MCF 10A (cell line): ENCODE measurements around the gene ARL15. TPM values are rescaled to one million over a fixed set of nuclear protein-coding genes. Genes with fewer than 3 reads are reported as not detected.

Source experiments
- BruUV-seq: library from RNA; stranded (reverse); fragments of 400-500 nt; replicated peaks from 2 replicates; lab custom pipeline; 2021; lab: Mats Ljungman, UMichigan
- CTCF ChIA-PET: fragments of 300-600 bp; sonication (Branson Sonifier 250); formaldehyde crosslinking; extraction: SDS; loops from one replicate; lab custom pipeline; 2021; ENCODE audit warnings: antibody characterized with exemption, inconsistent platforms; lab: Yijun Ruan, JAX
- POLR2A ChIA-PET: fragments of 300-600, 350-650 bp; sonication (Branson Sonifier 250); formaldehyde crosslinking; extraction: SDS; loops from one replicate; lab custom pipeline; 2020; ENCODE audit warnings: antibody characterized with exemption, inconsistent platforms; lab: Yijun Ruan, JAX
- DNase-seq: peaks from one replicate; pipeline ENCODE4 v3.0.0-alpha.2; 2018; ENCODE audit not compliant: unreplicated experiment
- H3K27ac Mint-ChIP-seq: one replicate; pipeline ENCODE4 v1.8.0; 2022; ENCODE audit warnings: mild to moderate bottlenecking, low read depth, mixed read lengths; ENCODE audit not compliant: unreplicated experiment
- H3K27me3 Mint-ChIP-seq: one replicate; pipeline ENCODE4 v1.8.0; 2022; ENCODE audit warnings: mixed read lengths; ENCODE audit not compliant: insufficient read depth, unreplicated experiment
- H3K36me3 Mint-ChIP-seq: one replicate; pipeline ENCODE4 v1.8.0; 2022; ENCODE audit warnings: mild to moderate bottlenecking, moderate library complexity, mixed read lengths; ENCODE audit not compliant: insufficient read depth, unreplicated experiment
- H3K4me1 Mint-ChIP-seq: one replicate; pipeline ENCODE4 v1.8.0; 2022; ENCODE audit warnings: mixed read lengths; ENCODE audit not compliant: insufficient read depth, unreplicated experiment
- H3K4me3 Mint-ChIP-seq: one replicate; pipeline ENCODE4 v1.8.0; 2022; ENCODE audit warnings: mild to moderate bottlenecking, moderate library complexity, mixed read lengths; ENCODE audit not compliant: unreplicated experiment
- H3K9me3 Mint-ChIP-seq: one replicate; pipeline ENCODE4 v1.8.0; 2022; ENCODE audit warnings: mixed read lengths; ENCODE audit not compliant: unreplicated experiment
- CTCF ChIP-seq: fragments of 200-600 bp; IDR thresholded peaks from one replicate; pipeline ENCODE4 v1.8.0; 2022; ENCODE audit warnings: antibody characterized with exemption, mild to moderate bottlenecking; ENCODE audit not compliant: unreplicated experiment
- intact Hi-C: fragments of 100-400 bp; cut with micrococcal nuclease; formaldehyde crosslinking; loops from 2 replicates; pipeline ENCODE4 v1.14.1; 2022
- total RNA-seq: library from RNA; stranded (reverse); gene quantifications from 2 replicates; pipeline ENCODE4 v1.2.3, GENCODE V29; 2022

Gene ARL15
- total RNA-seq, 1 experiment from 2014 or later, result 11.3 TPM

DNA sequence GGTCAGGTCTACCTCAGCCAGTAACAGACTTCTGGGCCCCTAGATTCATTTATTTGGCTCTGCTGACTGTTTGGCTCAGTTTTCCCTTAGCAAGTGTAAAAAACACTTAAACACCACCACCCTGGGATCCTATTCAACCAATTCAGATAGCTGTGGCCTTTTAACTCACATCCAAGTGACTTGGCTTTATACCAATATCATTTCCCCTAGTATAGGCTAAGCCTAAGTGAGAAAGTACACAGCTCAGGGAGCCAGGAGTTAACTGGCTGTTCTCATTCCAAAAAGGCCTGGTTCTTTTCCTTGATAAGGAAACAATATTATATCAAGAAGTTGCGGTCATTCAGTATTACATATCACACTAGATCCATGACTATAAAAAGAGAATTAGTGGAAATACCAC is 163.5 kb downstream of the ARL15 start:
- Mint-ChIP-seq H3K27me3 (no peaks in the 10 kb centered on the region), H3K4me3 (no peak overlapping the region), H3K9me3 (no peaks in the 10 kb centered on the region), H3K27ac (no peak overlapping the region), H3K4me1 (no peaks in the 10 kb centered on the region), H3K36me3 (no peaks in the 10 kb centered on the region)
- DNase-seq, result no peak
- ChIA-PET CTCF (interaction anchor here (0.7 kb wide), 1 partner anchor 12 kb away, joined by 3 read pairs; no protein-coding TSS in a partner anchor), POLR2A (no interaction called here)
- no TSS peak for BruUV-seq
- no peak for TF ChIP-seq CTCF
- intact Hi-C loops, result no loop called here

DNA sequence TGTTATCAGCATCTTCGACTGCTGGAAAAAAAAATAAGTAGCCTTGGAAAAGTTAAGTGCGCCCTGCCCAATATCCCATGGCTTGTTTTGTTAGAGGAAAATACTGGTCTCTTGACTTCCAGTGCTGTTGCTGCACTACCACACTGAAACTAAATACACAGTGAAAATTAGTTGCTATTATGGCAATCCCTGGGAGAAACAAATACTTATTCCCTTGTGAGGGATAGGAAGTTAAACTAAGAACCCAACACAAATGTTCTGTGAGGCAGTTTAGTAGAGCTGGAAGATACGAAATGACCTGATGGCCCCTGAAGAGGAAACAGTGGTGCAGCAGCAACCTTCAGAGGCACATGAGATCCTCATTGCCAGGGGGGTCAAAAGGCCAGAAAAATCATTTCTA is 164.0 kb downstream of the ARL15 start:
- ChIA-PET POLR2A (no interaction called here), CTCF (no interaction called here)
- BruUV-seq, result no TSS peak
- TF ChIP-seq CTCF, result no peak
- H3K27ac Mint-ChIP-seq, result no peak overlapping the region
- H3K4me1 Mint-ChIP-seq, result no peaks in the 10 kb centered on the region
- no peak overlapping the region for H3K4me3 Mint-ChIP-seq
- DNase-seq, result no peak
- no peaks in the 10 kb centered on the region for H3K9me3 Mint-ChIP-seq
- no peaks in the 10 kb centered on the region for H3K27me3 Mint-ChIP-seq
- intact Hi-C loops, result no loop called here
- no peaks in the 10 kb centered on the region for H3K36me3 Mint-ChIP-seq

- no TSS peak for BruUV-seq
- Mint-ChIP-seq H3K27ac (no peak overlapping the region), H3K4me1 (no peaks in the 10 kb centered on the region), H3K27me3 (no peaks in the 10 kb centered on the region), H3K36me3 (no peaks in the 10 kb centered on the region), H3K4me3 (no peak overlapping the region), H3K9me3 (no peaks in the 10 kb centered on the region)
- DNase-seq, result no peak
- intact Hi-C loops, result no loop called here
- ChIA-PET POLR2A (no interaction called here), CTCF (interaction anchor here (0.7 kb wide), 1 partner anchor 88 kb away, joined by 3 read pairs; no protein-coding TSS in a partner anchor)
- TF ChIP-seq CTCF, result no peak
These were observed 170.0 kb downstream of the ARL15 start for GRCh38 chr5:54140247-54140840.

GRCh38 chr5:54136516-54137440 is 173.6 kb downstream of the ARL15 start:
- POLR2A ChIA-PET, result interaction anchor here (0.5 to 1.2 kb wide), 4 partner anchors 8 to 137 kb away, joined by 3 to 4 read pairs (median 3); no protein-coding TSS in a partner anchor

More at GRCh38 chr5:54136516-54137440, 173.6 kb downstream of the ARL15 start:
- DNase-seq, result no peak
- no peaks in the 10 kb centered on the region for H3K36me3 Mint-ChIP-seq
- no TSS peak for BruUV-seq
- H3K4me1 Mint-ChIP-seq, result no peaks in the 10 kb centered on the region
- intact Hi-C loops, result no loop called here
- CTCF ChIA-PET, result interaction anchor here (0.6 to 0.9 kb wide), 3 partner anchors 351 to 966 kb away, joined by 3 to 7 read pairs (median 3); no protein-coding TSS in a partner anchor
- no peaks in the 10 kb centered on the region for H3K9me3 Mint-ChIP-seq
- no peak for TF ChIP-seq CTCF
- H3K27ac Mint-ChIP-seq, result no peak overlapping the region
- H3K4me3 Mint-ChIP-seq, result no peak overlapping the region
- H3K27me3 Mint-ChIP-seq, result no peaks in the 10 kb centered on the region
